Neuronal stem cell (in vitro differentiated cells): ENCODE data around the gene MAST3.
"Not testable (repeated sequence)": the region's sequence is repeated elsewhere in the genome, so short reads cannot be mapped to it uniquely, and the experiment has no call there.

ENCODE experiments used
- DNase-seq: peaks from one replicate; pipeline ENCODE4 v3.0.0-alpha.2; 2013; ENCODE audit warnings: low spot score
- H2AFZ ChIP-seq: one replicate; pipeline ENCODE4 v1.6.1; 2013; ENCODE audit warnings: mild to moderate bottlenecking, low read length, inconsistent platforms
- H2AK5ac ChIP-seq: 2 replicates; pipeline ENCODE4 v1.6.1; 2013; ENCODE audit warnings: low read depth, mild to moderate bottlenecking, inconsistent platforms, low read length, moderate library complexity, mixed read lengths
- H2BK120ac ChIP-seq: 2 replicates; pipeline ENCODE4 v1.6.1; 2013; ENCODE audit warnings: low read depth, mild to moderate bottlenecking, inconsistent platforms, low read length, moderate library complexity, mixed read lengths
- H2BK12ac ChIP-seq: one replicate; pipeline ENCODE4 v1.6.1; 2013; ENCODE audit warnings: low read length, inconsistent platforms
- H2BK15ac ChIP-seq: 2 replicates; pipeline ENCODE4 v1.6.1; 2013; ENCODE audit warnings: mild to moderate bottlenecking, low read length, inconsistent platforms, mixed read lengths
- H2BK5ac ChIP-seq: one replicate; pipeline ENCODE4 v1.6.1; 2013; ENCODE audit warnings: inconsistent platforms, mild to moderate bottlenecking, low read length, moderate library complexity
- H3K14ac ChIP-seq: one replicate; pipeline ENCODE4 v1.6.1; 2013; ENCODE audit warnings: low read length, inconsistent platforms
- H3K18ac ChIP-seq: 2 replicates; pipeline ENCODE4 v1.6.1; 2013; ENCODE audit warnings: low read length, inconsistent platforms
- H3K23ac ChIP-seq: 2 replicates; pipeline ENCODE4 v1.6.1; 2013; ENCODE audit warnings: low read depth, mild to moderate bottlenecking, mixed read lengths, low read length, inconsistent platforms; ENCODE audit not compliant: poor library complexity
- H3K27ac ChIP-seq: replicated peaks from 3 replicates; pipeline ENCODE4 v1.5.1; 2013; ENCODE audit warnings: low read length, inconsistent platforms
- H3K27me3 ChIP-seq, 3 experiments: 2 replicates each; pipeline ENCODE4 v1.6.1; 2013; ENCODE audit warnings: low read length in 3 of 3, mild to moderate bottlenecking in 2 of 3, inconsistent platforms in 1 of 3, low read depth in 1 of 3, mixed read lengths in 1 of 3, moderate library complexity in 1 of 3; ENCODE audit not compliant: control insufficient read depth in 3 of 3, insufficient read depth in 3 of 3
- H3K36me3 ChIP-seq, 2 donors: replicated peaks in 1 of 2; 2 replicates each; pipeline ENCODE4 v1.6.1; 2013; ENCODE audit warnings: low read length in 2 of 2; ENCODE audit not compliant: control insufficient read depth in 2 of 2, insufficient read depth in 2 of 2
- H3K4ac ChIP-seq: 2 replicates; pipeline ENCODE4 v1.6.1; 2013; ENCODE audit warnings: inconsistent platforms, mild to moderate bottlenecking, low read length, moderate library complexity
- H3K4me1 ChIP-seq, 2 donors: 1 replicate in 1 of 2; 2 replicates in 1 of 2; pipeline ENCODE4 v1.6.1; 2013; ENCODE audit warnings: low read length in 2 of 2, low read depth in 1 of 2; ENCODE audit not compliant: control insufficient read depth in 2 of 2, insufficient read depth in 1 of 2
- H3K4me2 ChIP-seq: one replicate; pipeline ENCODE4 v1.6.1; 2013; ENCODE audit warnings: mild to moderate bottlenecking, low read length, inconsistent platforms; ENCODE audit not compliant: insufficient read depth, poor library complexity, severe bottlenecking
- H3K4me3 ChIP-seq, 2 donors: 2 replicates each; pipeline ENCODE4 v1.5.1; 2013; ENCODE audit warnings: low read length in 2 of 2, mild to moderate bottlenecking in 2 of 2, inconsistent platforms in 1 of 2, moderate library complexity in 1 of 2
- H3K79me1 ChIP-seq: one replicate; pipeline ENCODE4 v1.6.1; 2013; ENCODE audit warnings: low read depth, mild to moderate bottlenecking, inconsistent platforms, low read length, moderate library complexity
- H3K9ac ChIP-seq: one replicate; pipeline ENCODE4 v1.6.1; 2013; ENCODE audit warnings: mild to moderate bottlenecking, low read depth, low read length, inconsistent platforms; ENCODE audit not compliant: poor library complexity
- H3K9me3 ChIP-seq, 2 donors: replicated peaks in 1 of 2; 2 replicates each; pipeline versions ENCODE3 to v1.6.1; 2013; ENCODE audit warnings: low read length in 2 of 2, mild to moderate bottlenecking in 2 of 2, inconsistent platforms in 1 of 2, low read depth in 1 of 2, mixed read lengths in 1 of 2, moderate library complexity in 1 of 2; ENCODE audit not compliant: control insufficient read depth in 2 of 2, insufficient read depth in 1 of 2
- H4K8ac ChIP-seq: one replicate; pipeline ENCODE4 v1.6.1; 2013; ENCODE audit warnings: low read depth, mild to moderate bottlenecking, inconsistent platforms, low read length, moderate library complexity
- H4K91ac ChIP-seq: one replicate; pipeline ENCODE4 v1.6.1; 2013; ENCODE audit warnings: low read length, low read depth, mild to moderate bottlenecking, inconsistent platforms; ENCODE audit not compliant: poor library complexity
- WGBS, 2 donors: extraction: QIAGEN DNeasy Blood & Tissue Kit; methylation state at CpG; one replicate each; pipeline ENCODE4 v1.1.7; 2013; ENCODE audit warnings: missing lambda C conversion rate in 2 of 2, mixed read lengths in 1 of 2; ENCODE audit not compliant: insufficient read length in 2 of 2, insufficient replicate concordance in 1 of 2; ENCODE audit errors: extremely low coverage in 2 of 2; 5-methylcytosine and 5-hydroxymethylcytosine counted together

The MAST3 gene

DNA sequence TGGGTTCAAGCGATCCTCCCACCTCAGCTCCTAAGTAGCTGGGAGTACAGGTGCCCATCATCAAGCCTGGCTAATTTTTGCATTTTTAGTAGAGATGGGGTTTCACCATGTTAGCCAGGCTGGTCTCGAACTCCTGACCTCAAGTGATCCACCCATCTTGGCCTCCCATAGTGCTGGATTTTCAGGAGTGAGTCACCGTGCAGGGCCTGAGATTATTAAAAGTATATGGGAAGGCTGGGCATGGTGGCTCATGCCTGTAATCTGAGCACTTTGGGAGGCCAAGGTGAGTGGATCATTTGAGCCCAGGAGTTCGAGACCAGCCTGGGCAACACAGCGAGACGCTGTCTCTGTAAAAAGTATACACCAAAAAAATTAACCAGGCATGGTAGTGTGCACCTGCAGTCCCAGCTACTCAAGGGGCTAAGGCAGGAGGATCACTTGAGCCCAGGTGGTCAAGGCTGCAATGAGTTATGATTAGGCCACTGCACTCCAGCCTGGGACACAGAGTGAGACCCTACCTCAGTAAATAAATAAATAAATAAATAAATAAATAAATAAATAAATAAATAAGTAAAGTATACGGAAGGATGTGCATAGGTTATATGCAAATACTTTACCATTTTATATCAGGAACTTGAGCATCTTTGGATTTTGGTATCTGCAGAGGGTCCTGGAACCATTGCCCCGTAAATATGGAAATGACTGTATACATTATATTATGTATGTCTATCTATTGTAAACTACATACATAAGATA, 11.7 kb upstream of the MAST3 start:
- Histone ChIP-seq H3K23ac (no peak overlapping the region), H2BK5ac (no peak overlapping the region)

DNA sequence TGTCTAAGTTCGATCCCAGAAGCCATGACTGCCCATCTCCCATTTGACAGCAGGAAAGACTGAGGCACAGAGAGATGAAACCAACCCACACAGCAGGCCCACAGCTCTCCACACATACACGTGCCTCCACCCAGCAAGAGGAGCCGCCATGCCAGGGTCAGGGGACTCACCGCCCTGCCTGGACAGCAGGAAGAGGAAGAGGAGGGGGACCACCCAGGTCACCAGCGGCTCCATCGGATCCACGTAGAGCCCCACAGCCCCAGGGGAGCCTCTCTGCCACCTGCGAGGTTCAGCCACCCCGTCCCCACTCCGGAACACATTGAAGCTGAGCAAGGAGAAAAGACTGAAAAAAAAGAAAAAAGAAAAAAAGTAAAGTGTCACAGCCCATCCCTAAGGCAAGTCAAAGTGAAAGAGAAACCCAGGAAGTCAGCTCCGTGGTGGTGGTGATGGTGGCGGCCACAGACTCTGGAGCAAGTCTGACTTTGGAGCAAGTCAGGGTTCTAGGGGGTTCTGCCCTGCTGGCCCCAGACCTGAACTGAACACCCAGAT, 10.9 kb upstream of the MAST3 start, which contains the start of gene IL12RB1:
TSS of gene IL12RB1 (minus strand) at position 345 of the 549 bp plus-strand sequence. CDS start at position 234, 111 bp downstream.
- peaks cover 0 to 1% of the 10 kb centered on the region in 2 donors for H3K4me1 ChIP-seq
- DNase-seq = no peak

More for the DNA sequence above, 11.7 kb upstream of the MAST3 start:
- H3K36me3 ChIP-seq = no peaks in the 10 kb centered on the region
- no peak overlapping the region for H2BK15ac ChIP-seq
- no peak overlapping the region for H3K27ac ChIP-seq
- no peak overlapping the region for H2BK12ac ChIP-seq
- H2AFZ ChIP-seq = no peak overlapping the region
- H3K79me1 ChIP-seq = peaks cover 2% of the 10 kb centered on the region
- no peak overlapping the region for H3K4me2 ChIP-seq
- no CpG with 5 or more reads among the region's 8 CpGs for WGBS, 2 donors
- H3K4me1 ChIP-seq = peaks cover 0 to 1% of the 10 kb centered on the region in 2 donors
- no peak overlapping the region for H2AK5ac ChIP-seq
- H3K4me3 ChIP-seq = no peak overlapping the region
- no peak overlapping the region for H3K9ac ChIP-seq
- H3K27me3 ChIP-seq = peaks cover 0 to 3% (median 0%) of the 10 kb centered on the region in 3 experiments
- H4K91ac ChIP-seq = no peak overlapping the region
- no peak overlapping the region for H3K14ac ChIP-seq
- DNase-seq = no peak
- no peak overlapping the region for H4K8ac ChIP-seq
- no peak overlapping the region for H2BK120ac ChIP-seq
- no peak overlapping the region for H3K18ac ChIP-seq
- H3K4ac ChIP-seq = no peak overlapping the region
- peaks cover 0 to 3% of the 10 kb centered on the region in 2 donors for H3K9me3 ChIP-seq

DNA sequence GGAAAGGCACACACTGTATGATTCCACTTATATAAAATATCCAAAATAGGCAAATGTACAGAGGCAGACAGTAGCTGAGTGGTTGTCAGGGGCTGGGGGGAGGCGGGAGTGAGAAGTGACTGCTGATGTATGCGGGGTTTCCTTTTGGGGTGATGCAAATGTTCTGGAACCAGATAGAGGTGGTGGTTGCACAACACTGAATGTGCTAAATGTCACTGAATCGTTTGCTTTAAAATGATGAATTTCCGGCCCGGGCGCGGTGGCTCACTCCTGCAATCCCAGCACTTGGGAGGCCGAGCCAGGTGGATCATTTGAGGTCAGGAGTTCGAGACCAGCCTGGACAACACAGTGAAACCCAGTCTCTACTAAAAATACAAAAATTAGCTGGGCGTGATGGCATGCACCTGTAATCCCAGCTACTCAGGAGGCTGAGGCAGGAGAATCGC, 8.5 kb upstream of the MAST3 start:
- not testable (repeated sequence) for H3K18ac ChIP-seq, H3K4me3 ChIP-seq, H4K91ac ChIP-seq, H2BK15ac ChIP-seq, H3K9ac ChIP-seq, H3K14ac ChIP-seq, H2BK120ac ChIP-seq, H2AFZ ChIP-seq, DNase-seq, H2BK12ac ChIP-seq, H2BK5ac ChIP-seq, H3K27me3 ChIP-seq, H4K8ac ChIP-seq, H2AK5ac ChIP-seq, H3K4me2 ChIP-seq, H3K4ac ChIP-seq, H3K9me3 ChIP-seq, H3K79me1 ChIP-seq, H3K36me3 ChIP-seq, H3K23ac ChIP-seq, H3K4me1 ChIP-seq, H3K27ac ChIP-seq
- no CpG with 5 or more reads among the region's 11 CpGs for WGBS, 2 donors

More for the DNA sequence above, 10.9 kb upstream of the MAST3 start, which contains the start of gene IL12RB1:
- no peak within 1 kb of the TSS for H2BK15ac ChIP-seq
- H2BK5ac ChIP-seq = no peak within 1 kb of the TSS
- H3K36me3 ChIP-seq = no peaks in the 10 kb centered on the region
- no peak within 1 kb of the TSS for H3K23ac ChIP-seq
- no peak within 1 kb of the TSS for H4K8ac ChIP-seq
- H2BK120ac ChIP-seq = no peak within 1 kb of the TSS
- H3K27me3 ChIP-seq = peaks cover 0 to 3% (median 0%) of the 10 kb centered on the region in 3 experiments
- no peak within 1 kb of the TSS for H3K4ac ChIP-seq
- H2BK12ac ChIP-seq = no peak within 1 kb of the TSS
- no peak within 1 kb of the TSS for H3K9ac ChIP-seq
- H3K4me2 ChIP-seq = no peak within 1 kb of the TSS
- H3K4me3 ChIP-seq = no peak within 1 kb of the TSS
- WGBS, 2 donors = no CpG with 5 or more reads among the region's 12 CpGs
- H2AK5ac ChIP-seq = no peak within 1 kb of the TSS
- H3K9me3 ChIP-seq = peaks cover 0 to 3% of the 10 kb centered on the region in 2 donors
- no peak within 1 kb of the TSS for H4K91ac ChIP-seq
- H3K14ac ChIP-seq = no peak within 1 kb of the TSS
- H3K79me1 ChIP-seq = peaks cover 2% of the 10 kb centered on the region
- no peak within 1 kb of the TSS for H3K18ac ChIP-seq
- no peak within 1 kb of the TSS for H3K27ac ChIP-seq
- peak within 1 kb of the TSS; percentile 6 for H2AFZ ChIP-seq

DNA sequence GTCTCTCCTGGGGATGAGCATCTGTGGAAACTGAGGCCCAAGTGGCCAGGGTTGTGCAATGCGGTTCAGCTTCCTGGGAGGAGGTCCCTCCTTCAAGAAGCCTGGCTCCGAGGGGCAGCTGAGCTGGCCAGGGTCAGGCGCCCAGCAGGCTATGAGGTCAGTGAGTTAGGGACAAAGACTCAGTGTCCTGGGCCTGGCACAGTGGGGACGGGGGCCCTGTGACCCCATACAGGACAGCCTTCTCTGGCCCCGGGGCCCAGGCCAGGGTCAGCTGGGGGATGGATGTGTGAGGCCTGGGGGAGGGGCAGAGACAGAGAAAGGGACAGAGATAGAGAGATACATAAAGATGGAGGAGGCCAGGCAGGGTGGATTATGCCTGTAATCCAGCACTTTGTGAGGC, 7.9 kb upstream of the MAST3 start:
- Histone ChIP-seq H2BK120ac (no peak overlapping the region), H2BK15ac (no peak overlapping the region), H3K9ac (peak overlapping the region; percentile 44), H3K23ac (no peak overlapping the region), H4K8ac (peak overlapping the region; percentile 43), H3K27me3 (no peaks in the 10 kb centered on the region), H4K91ac (no peak overlapping the region), H3K18ac (peak overlapping the region; percentile 87), H3K14ac (peak overlapping the region; percentile 8), H3K4me2 (no peak overlapping the region), H2BK12ac (no peak overlapping the region), H2BK5ac (no peak overlapping the region), H3K9me3 (no peaks in the 10 kb centered on the region), H3K4me3 (no peak overlapping the region), H3K79me1 (peaks cover 2% of the 10 kb centered on the region), H3K4ac (no peak overlapping the region), H2AK5ac (peak overlapping the region; percentile 81), H3K27ac (no peak overlapping the region), H2AFZ (peak overlapping the region; percentile 17), H3K4me1 (peaks cover 1% of the 10 kb centered on the region in 2 donors), H3K36me3 (no peaks in the 10 kb centered on the region)
- no CpG with 5 or more reads among the region's 5 CpGs for WGBS, 2 donors
- DNase-seq = no peak
